Measurements from ENCODE around the gene NDUFAF2. TPM values are rescaled to one million over a fixed set of nuclear protein-coding genes. Genes with fewer than 3 reads are reported as not detected.
A peak's percentile ranks its signal among the peaks of the same experiment; 100 is the strongest.

Gene NDUFAF2
- total and polyA plus RNA-seq, 2 of the 13 experiments (the other 11 are each of a cell fraction or from before 2014, with no cell fraction given): 34.0 to 78.4 TPM

DNA sequence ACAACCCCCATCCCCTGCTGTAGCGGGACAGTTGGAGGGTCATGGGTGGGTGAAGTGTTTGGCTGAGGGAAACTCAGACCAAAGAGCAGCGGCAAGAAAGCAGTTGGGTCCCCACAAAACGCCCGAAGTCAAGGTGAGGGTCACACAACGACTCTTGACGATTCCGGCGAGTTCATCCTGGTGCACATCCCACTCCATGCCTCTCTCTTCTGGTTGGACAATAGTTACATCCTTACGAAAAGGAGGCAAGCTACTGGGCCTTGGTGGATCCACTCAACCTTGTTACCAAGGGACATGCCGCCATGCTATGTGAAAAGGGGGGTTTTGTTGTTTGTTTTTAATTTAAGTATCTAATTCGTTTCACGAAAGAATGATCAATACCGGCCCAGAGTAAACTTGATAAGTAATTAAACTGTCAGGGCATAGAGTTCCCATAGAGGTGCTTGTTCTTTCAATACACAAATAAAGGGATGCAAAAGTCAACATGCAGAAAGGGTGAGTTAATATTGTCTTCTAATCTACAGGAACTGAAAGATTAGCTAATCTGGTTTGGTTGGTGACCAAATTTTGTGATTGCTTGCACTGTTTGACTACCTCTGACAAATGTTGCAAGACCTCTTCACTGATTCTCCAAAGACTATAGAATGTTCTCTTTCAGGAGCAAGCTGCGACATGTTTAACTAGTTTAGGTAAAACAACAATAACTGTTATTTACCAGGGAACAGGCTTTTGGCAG, 218.0 kb downstream of the NDUFAF2 start (continued):
- TF ChIP-seq, protein P1, sequence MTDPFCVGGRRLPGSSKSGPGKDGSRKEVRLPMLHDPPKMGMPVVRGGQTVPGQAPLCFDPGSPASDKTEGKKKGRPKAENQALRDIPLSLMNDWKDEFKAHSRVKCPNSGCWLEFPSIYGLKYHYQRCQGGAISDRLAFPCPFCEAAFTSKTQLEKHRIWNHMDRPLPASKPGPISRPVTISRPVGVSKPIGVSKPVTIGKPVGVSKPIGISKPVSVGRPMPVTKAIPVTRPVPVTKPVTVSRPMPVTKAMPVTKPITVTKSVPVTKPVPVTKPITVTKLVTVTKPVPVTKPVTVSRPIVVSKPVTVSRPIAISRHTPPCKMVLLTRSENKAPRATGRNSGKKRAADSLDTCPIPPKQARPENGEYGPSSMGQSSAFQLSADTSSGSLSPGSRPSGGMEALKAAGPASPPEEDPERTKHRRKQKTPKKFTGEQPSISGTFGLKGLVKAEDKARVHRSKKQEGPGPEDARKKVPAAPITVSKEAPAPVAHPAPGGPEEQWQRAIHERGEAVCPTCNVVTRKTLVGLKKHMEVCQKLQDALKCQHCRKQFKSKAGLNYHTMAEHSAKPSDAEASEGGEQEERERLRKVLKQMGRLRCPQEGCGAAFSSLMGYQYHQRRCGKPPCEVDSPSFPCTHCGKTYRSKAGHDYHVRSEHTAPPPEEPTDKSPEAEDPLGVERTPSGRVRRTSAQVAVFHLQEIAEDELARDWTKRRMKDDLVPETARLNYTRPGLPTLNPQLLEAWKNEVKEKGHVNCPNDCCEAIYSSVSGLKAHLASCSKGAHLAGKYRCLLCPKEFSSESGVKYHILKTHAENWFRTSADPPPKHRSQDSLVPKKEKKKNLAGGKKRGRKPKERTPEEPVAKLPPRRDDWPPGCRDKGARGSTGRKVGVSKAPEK (CRISPR knock-in tag; IDR thresholded peaks at IDR 0.05; ENCODE audit: borderline replicate concordance): 0 out of 2 replicates have a peak, but pooled peaks have one; percentile 43
- peak; percentile 13 for TF ChIP-seq SRSF1 (optimal IDR thresholded peaks at IDR 0.05; ENCODE audit: low read depth, low read length)
- peak; percentile 81 for TF ChIP-seq ZNF644 (CRISPR knock-in tag; IDR thresholded peaks at IDR 0.05; ENCODE audit: low read depth)
- TF ChIP-seq POLR2A (IDR thresholded peaks at IDR 0.05; ENCODE audit: insufficient read depth in 1 of 2, low read depth in 2 of 2, low read length in 2 of 2): 0 out of 4 replicates have a peak, but pooled peaks of 1 of the 2 experiments have one; percentile 7
- TF ChIP-seq HHEX (CRISPR knock-in tag; IDR thresholded peaks at IDR 0.05): no peak
- no peak; the same call in 1 of the 2 replicates for TF ChIP-seq NCOA1 (CRISPR knock-in tag; IDR thresholded peaks at IDR 0.05)
- TF ChIP-seq, protein P2, sequence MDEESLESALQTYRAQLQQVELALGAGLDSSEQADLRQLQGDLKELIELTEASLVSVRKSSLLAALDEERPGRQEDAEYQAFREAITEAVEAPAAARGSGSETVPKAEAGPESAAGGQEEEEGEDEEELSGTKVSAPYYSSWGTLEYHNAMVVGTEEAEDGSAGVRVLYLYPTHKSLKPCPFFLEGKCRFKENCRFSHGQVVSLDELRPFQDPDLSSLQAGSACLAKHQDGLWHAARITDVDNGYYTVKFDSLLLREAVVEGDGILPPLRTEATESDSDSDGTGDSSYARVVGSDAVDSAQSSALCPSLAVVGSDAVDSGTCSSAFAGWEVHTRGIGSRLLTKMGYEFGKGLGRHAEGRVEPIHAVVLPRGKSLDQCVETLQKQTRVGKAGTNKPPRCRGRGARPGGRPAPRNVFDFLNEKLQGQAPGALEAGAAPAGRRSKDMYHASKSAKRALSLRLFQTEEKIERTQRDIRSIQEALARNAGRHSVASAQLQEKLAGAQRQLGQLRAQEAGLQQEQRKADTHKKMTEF (CRISPR knock-in tag; IDR thresholded peaks at IDR 0.05): peak; percentile 13; the same call in 1 of the 2 replicates
- peak; percentile 84; the same call in 1 of the 2 replicates for TF ChIP-seq GZF1 (CRISPR knock-in tag; IDR thresholded peaks at IDR 0.05)
- TF ChIP-seq TARDBP (CRISPR knock-in tag; IDR thresholded peaks at IDR 0.05): 0 out of 2 replicates have a peak, but pooled peaks have one; percentile 3
- 0 out of 2 replicates have a peak, but pooled peaks have one; percentile 7 for TF ChIP-seq ZBTB42 (CRISPR knock-in tag; IDR thresholded peaks at IDR 0.05)
- TF ChIP-seq ZNF790 (CRISPR knock-in tag; IDR thresholded peaks at IDR 0.05; ENCODE audit: borderline replicate concordance): no peak
- TF ChIP-seq CEBPG (CRISPR knock-in tag; IDR thresholded peaks at IDR 0.05): 0 out of 2 replicates have a peak, but pooled peaks have one; percentile 17
- TF ChIP-seq HES4 (CRISPR knock-in tag; IDR thresholded peaks at IDR 0.05; ENCODE audit: borderline replicate concordance): no peak
- TF ChIP-seq KLF16 (CRISPR knock-in tag; IDR thresholded peaks at IDR 0.05): no peak
- TF ChIP-seq, protein P3, sequence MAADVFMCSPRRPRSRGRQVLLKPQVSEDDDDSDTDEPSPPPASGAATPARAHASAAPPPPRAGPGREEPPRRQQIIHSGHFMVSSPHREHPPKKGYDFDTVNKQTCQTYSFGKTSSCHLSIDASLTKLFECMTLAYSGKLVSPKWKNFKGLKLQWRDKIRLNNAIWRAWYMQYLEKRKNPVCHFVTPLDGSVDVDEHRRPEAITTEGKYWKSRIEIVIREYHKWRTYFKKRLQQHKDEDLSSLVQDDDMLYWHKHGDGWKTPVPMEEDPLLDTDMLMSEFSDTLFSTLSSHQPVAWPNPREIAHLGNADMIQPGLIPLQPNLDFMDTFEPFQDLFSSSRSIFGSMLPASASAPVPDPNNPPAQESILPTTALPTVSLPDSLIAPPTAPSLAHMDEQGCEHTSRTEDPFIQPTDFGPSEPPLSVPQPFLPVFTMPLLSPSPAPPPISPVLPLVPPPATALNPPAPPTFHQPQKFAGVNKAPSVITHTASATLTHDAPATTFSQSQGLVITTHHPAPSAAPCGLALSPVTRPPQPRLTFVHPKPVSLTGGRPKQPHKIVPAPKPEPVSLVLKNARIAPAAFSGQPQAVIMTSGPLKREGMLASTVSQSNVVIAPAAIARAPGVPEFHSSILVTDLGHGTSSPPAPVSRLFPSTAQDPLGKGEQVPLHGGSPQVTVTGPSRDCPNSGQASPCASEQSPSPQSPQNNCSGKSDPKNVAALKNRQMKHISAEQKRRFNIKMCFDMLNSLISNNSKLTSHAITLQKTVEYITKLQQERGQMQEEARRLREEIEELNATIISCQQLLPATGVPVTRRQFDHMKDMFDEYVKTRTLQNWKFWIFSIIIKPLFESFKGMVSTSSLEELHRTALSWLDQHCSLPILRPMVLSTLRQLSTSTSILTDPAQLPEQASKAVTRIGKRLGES (CRISPR knock-in tag; IDR thresholded peaks at IDR 0.05; ENCODE audit: borderline replicate concordance): no peak
- no peak for TF ChIP-seq MIER3 (CRISPR knock-in tag; IDR thresholded peaks at IDR 0.05; ENCODE audit: borderline replicate concordance)
- TF ChIP-seq ZNF792 (CRISPR knock-in tag; IDR thresholded peaks at IDR 0.05): 0 out of 2 replicates have a peak, but pooled peaks have one; percentile 18
- 0 out of 2 replicates have a peak, but pooled peaks have one; percentile 1 for TF ChIP-seq ZNF138 (CRISPR knock-in tag; IDR thresholded peaks at IDR 0.05; ENCODE audit: low read depth)
- TF ChIP-seq FOXJ3 (CRISPR knock-in tag; IDR thresholded peaks at IDR 0.05; ENCODE audit: borderline replicate concordance): 0 out of 2 replicates have a peak, but pooled peaks have one; percentile 24
- TF ChIP-seq ZNF879 (CRISPR knock-in tag; IDR thresholded peaks at IDR 0.05): no peak
- TF ChIP-seq, protein P4, sequence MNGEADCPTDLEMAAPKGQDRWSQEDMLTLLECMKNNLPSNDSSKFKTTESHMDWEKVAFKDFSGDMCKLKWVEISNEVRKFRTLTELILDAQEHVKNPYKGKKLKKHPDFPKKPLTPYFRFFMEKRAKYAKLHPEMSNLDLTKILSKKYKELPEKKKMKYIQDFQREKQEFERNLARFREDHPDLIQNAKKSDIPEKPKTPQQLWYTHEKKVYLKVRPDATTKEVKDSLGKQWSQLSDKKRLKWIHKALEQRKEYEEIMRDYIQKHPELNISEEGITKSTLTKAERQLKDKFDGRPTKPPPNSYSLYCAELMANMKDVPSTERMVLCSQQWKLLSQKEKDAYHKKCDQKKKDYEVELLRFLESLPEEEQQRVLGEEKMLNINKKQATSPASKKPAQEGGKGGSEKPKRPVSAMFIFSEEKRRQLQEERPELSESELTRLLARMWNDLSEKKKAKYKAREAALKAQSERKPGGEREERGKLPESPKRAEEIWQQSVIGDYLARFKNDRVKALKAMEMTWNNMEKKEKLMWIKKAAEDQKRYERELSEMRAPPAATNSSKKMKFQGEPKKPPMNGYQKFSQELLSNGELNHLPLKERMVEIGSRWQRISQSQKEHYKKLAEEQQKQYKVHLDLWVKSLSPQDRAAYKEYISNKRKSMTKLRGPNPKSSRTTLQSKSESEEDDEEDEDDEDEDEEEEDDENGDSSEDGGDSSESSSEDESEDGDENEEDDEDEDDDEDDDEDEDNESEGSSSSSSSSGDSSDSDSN (CRISPR knock-in tag; IDR thresholded peaks at IDR 0.05): 0 out of 2 replicates have a peak, but pooled peaks have one; percentile 11
